Endothelial cell of umbilical vein (primary cell): ENCODE results near the gene IFNA7. TPM values are rescaled to one million over a fixed set of nuclear protein-coding genes. Genes with fewer than 3 reads are reported as not detected.
"Not testable (repeated sequence)": the region's sequence is repeated elsewhere in the genome, so short reads cannot be mapped to it uniquely, and the experiment has no call there.

Experiments used
- BruUV-seq: library from RNA; stranded (reverse); fragments of 400-500 nt; replicated peaks from 2 replicates; lab custom pipeline; 2021; lab: Mats Ljungman, UMichigan
- CTCF ChIA-PET: fragments of 300-600, 350-600 bp; sonication (Branson Sonifier 250); formaldehyde crosslinking; loops from one replicate; lab custom pipeline; 2021; ENCODE audit warnings: antibody characterized with exemption, inconsistent platforms; lab: Charles Lee
- POLR2A ChIA-PET: fragments of 300-600, 350-600 bp; sonication (Branson Sonifier 250); formaldehyde crosslinking; loops from one replicate; lab custom pipeline; 2021; ENCODE audit warnings: antibody characterized with exemption, inconsistent platforms; lab: Charles Lee
- DNase-seq: peaks from one replicate; pipeline ENCODE4 v3.0.0-alpha.2; 2011; ENCODE audit warnings: low read depth, low spot score
- FAIRE-seq: peaks from 2 replicates; lab custom pipeline; 2011; peaks lifted over from hg19 to GRCh38; lab: Jason Lieb, UNC
- H2AFZ ChIP-seq: 2 replicates; pipeline ENCODE4 v1.6.0; 2012; ENCODE audit warnings: low read depth, low read length, control low read depth, inconsistent platforms
- H3K27ac ChIP-seq: 2 replicates; pipeline ENCODE4 v1.5.1; 2011; ENCODE audit warnings: low read depth, mild to moderate bottlenecking, control low read depth, low read length, moderate library complexity; ENCODE audit not compliant: insufficient read depth
- H3K27me3 ChIP-seq, 2 experiments: 2 replicates each; pipeline versions ENCODE4 v1.6.0 to v1.6.1; 2011; ENCODE audit warnings: low read length in 2 of 2, mixed read lengths in 1 of 2; ENCODE audit not compliant: control insufficient read depth in 2 of 2, insufficient read depth in 2 of 2
- H3K36me3 ChIP-seq, 2 experiments: 2 replicates in 1 of 2; 3 replicates in 1 of 2; pipeline ENCODE4 v1.5.1; 2011; ENCODE audit warnings: low read length in 2 of 2, mild to moderate bottlenecking in 1 of 2, moderate library complexity in 1 of 2; ENCODE audit not compliant: control insufficient read depth in 2 of 2, insufficient read depth in 2 of 2; ENCODE audit errors: extremely low read depth in 1 of 2
- H3K4me1 ChIP-seq: 3 replicates; pipeline ENCODE4 v1.5.1; 2011; ENCODE audit warnings: mild to moderate bottlenecking, low read length; ENCODE audit not compliant: control insufficient read depth, insufficient read depth; ENCODE audit errors: extremely low read depth
- H3K4me2 ChIP-seq: 2 replicates; pipeline ENCODE4 v1.6.1; 2011; ENCODE audit warnings: low read length, control low read depth, mixed read lengths; ENCODE audit not compliant: insufficient read depth
- H3K4me3 ChIP-seq, 3 experiments: fragments of 200-600 bp in 1 of 3; sonication (generic), shearing (Covaris generic) in 1 of 3; replicated peaks in 1 of 3; 2 replicates each; pipeline ENCODE4 v1.5.1; 2011 to 2016; ENCODE audit warnings: control low read depth in 3 of 3, low read length in 3 of 3, mild to moderate bottlenecking in 2 of 3, inconsistent platforms in 1 of 3, low read depth in 1 of 3, moderate library complexity in 1 of 3; ENCODE audit not compliant: insufficient read depth in 1 of 3
- H3K79me2 ChIP-seq: 2 replicates; pipeline ENCODE4 v1.6.0; 2012; ENCODE audit warnings: low read length, inconsistent platforms; ENCODE audit not compliant: control insufficient read depth, insufficient read depth
- H3K9ac ChIP-seq: replicated peaks from 2 replicates; pipeline ENCODE3; 2011; ENCODE audit warnings: low read length, control low read depth; ENCODE audit not compliant: insufficient read depth; ENCODE audit errors: extremely low read depth
- H3K9me1 ChIP-seq: replicated peaks from 3 replicates; pipeline ENCODE4 v1.6.0; 2011; ENCODE audit warnings: mild to moderate bottlenecking, low read length; ENCODE audit not compliant: control insufficient read depth, insufficient read depth; ENCODE audit errors: extremely low read depth
- H3K9me3 ChIP-seq: replicated peaks from 2 replicates; pipeline ENCODE4 v1.5.1; 2012; ENCODE audit warnings: low read length, inconsistent platforms; ENCODE audit not compliant: control insufficient read depth, insufficient read depth
- H4K20me1 ChIP-seq: replicated peaks from 2 replicates; pipeline ENCODE3; 2011; ENCODE audit warnings: mild to moderate bottlenecking, low read length; ENCODE audit not compliant: control insufficient read depth, insufficient read depth; ENCODE audit errors: extremely low read depth
- EZH2 ChIP-seq: IDR thresholded peaks from 2 replicates; pipeline ENCODE4 v1.6.1; 2012; ENCODE audit warnings: borderline replicate concordance, low read depth, mild to moderate bottlenecking, moderate library complexity, low read length, inconsistent platforms; ENCODE audit not compliant: severe bottlenecking
- FOS ChIP-seq: IDR thresholded peaks from 2 replicates; pipeline ENCODE4 v1.6.1; 2011; ENCODE audit warnings: mild to moderate bottlenecking, low read length, moderate library complexity, borderline replicate concordance; ENCODE audit not compliant: insufficient read depth
- GATA2 ChIP-seq: IDR thresholded peaks from 2 replicates; pipeline ENCODE4 v1.7.0; 2011; ENCODE audit warnings: low read depth, mild to moderate bottlenecking, moderate library complexity, mixed read lengths, low read length; ENCODE audit not compliant: insufficient read length, insufficient read depth
- JUN ChIP-seq: IDR thresholded peaks from 2 replicates; pipeline ENCODE4 v1.6.1; 2011; ENCODE audit warnings: borderline replicate concordance, low read depth; ENCODE audit not compliant: insufficient read length, insufficient read depth
- MYC ChIP-seq: IDR thresholded peaks from one replicate; pipeline ENCODE4 v1.6.1; 2011; ENCODE audit warnings: mild to moderate bottlenecking, low read depth, low read length
- POLR2A ChIP-seq: IDR thresholded peaks from 2 replicates; pipeline ENCODE4 v1.6.1; 2012; ENCODE audit warnings: low read depth, mild to moderate bottlenecking, control low read depth, low read length
- POLR2AphosphoS5 ChIP-seq: IDR thresholded peaks from 2 replicates; pipeline ENCODE4 v1.6.1; 2012; ENCODE audit warnings: low read depth, mild to moderate bottlenecking, control low read depth, low read length, moderate library complexity; ENCODE audit not compliant: insufficient read depth
- dilution Hi-C: fragments of 300-500 bp; cut with MboI; formaldehyde crosslinking; loops from one replicate; pipeline ENCODE4 v1.15.0; 2019; ENCODE audit warnings: low sequenced_read_pairs; ENCODE audit not compliant: extremely low pct_ligation_motif_present
- intact Hi-C: fragments of 100-400 bp; cut with micrococcal nuclease; formaldehyde crosslinking; loops from one replicate; pipeline ENCODE4 v1.10.0; 2022
- polyA plus RNA-seq, 4 experiments: library from polyadenylated mRNA; depleted of rRNA in 3 of 4; stranded (reverse) in 3 of 4; unstranded in 1 of 4; fragments of >200 nt; gene quantifications; 2 replicates each; pipeline versions ENCODE4 v1.2.1 to v1.2.3, GENCODE V29; 2011 to 2012; ENCODE audit warnings: missing spikeins in 1 of 4
- total RNA-seq: library from RNA; stranded (reverse); gene quantifications from 2 replicates; pipeline ENCODE4 v1.2.3, GENCODE V29; 2021
- TF ChIP-seq, protein P1 (sequence below), 2 donors: IDR thresholded peaks; 1 replicate in 1 of 2; 2 replicates in 1 of 2; pipeline ENCODE4 v1.5.1; 2011; ENCODE audit warnings: low read length in 2 of 2, mild to moderate bottlenecking in 2 of 2, moderate library complexity in 2 of 2, control low read depth in 1 of 2, inconsistent platforms in 1 of 2, low read depth in 1 of 2; ENCODE audit not compliant: insufficient read depth in 1 of 2; ENCODE audit errors: extremely low read depth in 1 of 2

The IFNA7 gene
- total and polyA plus RNA-seq, 2 donors (not counting 3 experiments of a cell fraction or from before 2014, with no cell fraction given): not detected

DNA sequence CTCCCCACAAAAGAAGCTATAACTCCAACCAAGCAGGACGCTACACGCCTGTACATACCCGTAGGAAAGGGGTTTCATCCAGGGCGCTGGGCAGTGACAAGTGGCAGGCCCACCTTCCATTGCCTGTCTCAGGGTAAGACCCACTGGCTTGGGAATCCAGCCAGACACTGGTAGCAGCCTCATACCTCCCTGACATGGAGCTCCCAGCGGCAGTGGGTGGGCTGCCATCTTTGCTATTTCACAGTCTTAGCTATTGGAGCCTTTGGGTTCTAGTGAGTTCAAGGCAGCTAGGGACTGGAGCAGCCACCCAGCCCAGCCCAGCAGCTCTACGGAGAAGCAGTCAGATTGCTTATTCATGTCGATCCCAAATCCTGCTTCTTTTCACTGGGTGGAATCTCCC is 8.3 kb upstream of the IFNA7 start:
- DNase-seq: no peak
- H3K27me3 ChIP-seq: peaks cover 0 to 8% of the 10 kb centered on the region in 2 experiments
- intact Hi-C loops: no loop called here
- H3K9me3 ChIP-seq: no peaks in the 10 kb centered on the region
- no peaks in the 10 kb centered on the region for H3K36me3 ChIP-seq
- TF ChIP-seq JUN: no peak
- TF ChIP-seq, protein P1, sequence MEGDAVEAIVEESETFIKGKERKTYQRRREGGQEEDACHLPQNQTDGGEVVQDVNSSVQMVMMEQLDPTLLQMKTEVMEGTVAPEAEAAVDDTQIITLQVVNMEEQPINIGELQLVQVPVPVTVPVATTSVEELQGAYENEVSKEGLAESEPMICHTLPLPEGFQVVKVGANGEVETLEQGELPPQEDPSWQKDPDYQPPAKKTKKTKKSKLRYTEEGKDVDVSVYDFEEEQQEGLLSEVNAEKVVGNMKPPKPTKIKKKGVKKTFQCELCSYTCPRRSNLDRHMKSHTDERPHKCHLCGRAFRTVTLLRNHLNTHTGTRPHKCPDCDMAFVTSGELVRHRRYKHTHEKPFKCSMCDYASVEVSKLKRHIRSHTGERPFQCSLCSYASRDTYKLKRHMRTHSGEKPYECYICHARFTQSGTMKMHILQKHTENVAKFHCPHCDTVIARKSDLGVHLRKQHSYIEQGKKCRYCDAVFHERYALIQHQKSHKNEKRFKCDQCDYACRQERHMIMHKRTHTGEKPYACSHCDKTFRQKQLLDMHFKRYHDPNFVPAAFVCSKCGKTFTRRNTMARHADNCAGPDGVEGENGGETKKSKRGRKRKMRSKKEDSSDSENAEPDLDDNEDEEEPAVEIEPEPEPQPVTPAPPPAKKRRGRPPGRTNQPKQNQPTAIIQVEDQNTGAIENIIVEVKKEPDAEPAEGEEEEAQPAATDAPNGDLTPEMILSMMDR (IDR thresholded peaks at IDR 0.05; ENCODE audit: extremely low read depth in 1 of 2, insufficient read depth in 1 of 2, low read depth in 1 of 2, low read length in 2 of 2): no peak
- no peak for TF ChIP-seq EZH2
- TF ChIP-seq GATA2: no peak
- TF ChIP-seq MYC: no peak
- TF ChIP-seq POLR2A: no peak
- no peak for TF ChIP-seq POLR2AphosphoS5
- TF ChIP-seq FOS: no peak
- no TSS peak for BruUV-seq
- H3K4me2 ChIP-seq: no peak overlapping the region
- no peak for FAIRE-seq
- H3K4me3 ChIP-seq: no peak overlapping the region
- H4K20me1 ChIP-seq: no peaks in the 10 kb centered on the region
- H3K27ac ChIP-seq: no peak overlapping the region
- no peaks in the 10 kb centered on the region for H3K9me1 ChIP-seq
- dilution Hi-C loops: no loop called here
- H3K79me2 ChIP-seq: no peaks in the 10 kb centered on the region
- H3K4me1 ChIP-seq: no peaks in the 10 kb centered on the region
- CTCF ChIA-PET: no interaction called here
- no peak overlapping the region for H2AFZ ChIP-seq
- POLR2A ChIA-PET: no interaction called here
- no peak overlapping the region for H3K9ac ChIP-seq

DNA sequence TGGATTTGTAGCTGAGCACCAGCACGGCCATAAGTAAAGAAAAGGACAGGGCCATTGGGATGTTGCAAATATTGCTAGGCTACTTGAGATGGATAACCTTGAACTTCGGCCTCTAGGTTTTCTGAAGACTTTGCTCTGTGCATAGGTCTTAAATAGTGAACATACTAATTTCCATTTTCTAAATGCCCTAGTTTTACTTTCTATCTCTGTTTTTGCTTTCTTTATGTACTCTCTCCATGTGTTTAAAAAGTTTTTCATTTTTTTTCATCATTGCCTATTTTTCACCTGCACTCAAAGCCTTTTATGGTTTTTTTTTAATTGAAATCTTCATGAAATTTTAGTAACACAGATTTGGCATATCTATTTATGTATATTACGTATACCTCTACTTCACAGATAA is 5.0 kb upstream of the IFNA7 start, which contains the start of gene IFNA10:
Gene IFNA10, minus strand, starts transcription at position 101 of the 400 bp plus-strand sequence. Its CDS starts 46 bp downstream, at position 55.
- POLR2A ChIA-PET: not testable (repeated sequence)

More for the DNA sequence above, 5.0 kb upstream of the IFNA7 start, which contains the start of gene IFNA10:
- H3K27me3 ChIP-seq, H3K4me3 ChIP-seq, FAIRE-seq, H4K20me1 ChIP-seq, dilution Hi-C loops, H3K4me2 ChIP-seq, H3K36me3 ChIP-seq, H3K9ac ChIP-seq, CTCF ChIA-PET, H2AFZ ChIP-seq, H3K79me2 ChIP-seq, intact Hi-C loops, H3K27ac ChIP-seq, BruUV-seq, H3K4me1 ChIP-seq, H3K9me1 ChIP-seq, DNase-seq, H3K9me3 ChIP-seq: not testable (repeated sequence)
